Endodermal cell (in vitro differentiated cells): ENCODE results near the gene ZNF429. TPM values are rescaled to one million over a fixed set of nuclear protein-coding genes. Genes with fewer than 3 reads are reported as not detected.

Experiments used
- DNase-seq: peaks from one replicate; pipeline ENCODE4 v3.0.0-alpha.2; 2017
- H3K27ac ChIP-seq: 2 replicates; pipeline ENCODE4 v1.5.1; 2013; ENCODE audit warnings: mild to moderate bottlenecking, low read depth, low read length, moderate library complexity
- H3K27me3 ChIP-seq: 2 replicates; pipeline ENCODE4 v1.6.1; 2013; ENCODE audit warnings: mild to moderate bottlenecking, low read length, moderate library complexity; ENCODE audit not compliant: insufficient read depth, control insufficient read depth, poor library complexity, severe bottlenecking
- H3K36me3 ChIP-seq: 2 replicates; pipeline ENCODE4 v1.7.0; 2013; ENCODE audit warnings: mild to moderate bottlenecking, low read length, moderate library complexity; ENCODE audit not compliant: control insufficient read depth, insufficient read depth
- H3K4me1 ChIP-seq: one replicate; pipeline ENCODE4 v1.7.0; 2013; ENCODE audit warnings: low read length; ENCODE audit not compliant: control insufficient read depth, insufficient read depth
- H3K4me3 ChIP-seq: 2 replicates; pipeline ENCODE4 v1.5.1; 2013; ENCODE audit warnings: mild to moderate bottlenecking, low read length, moderate library complexity
- H3K9ac ChIP-seq: 2 replicates; pipeline ENCODE4 v1.6.1; 2013; ENCODE audit warnings: mild to moderate bottlenecking, low read length, moderate library complexity; ENCODE audit not compliant: poor library complexity, severe bottlenecking; ENCODE audit errors: extremely low read depth
- H3K9me3 ChIP-seq: 2 replicates; pipeline ENCODE4 v1.6.1; 2013; ENCODE audit warnings: mild to moderate bottlenecking, low read length, moderate library complexity; ENCODE audit not compliant: control insufficient read depth
- H3K27ac Mint-ChIP-seq: 2 replicates; pipeline ENCODE4 v1.8.0; 2020; ENCODE audit warnings: mixed read lengths
- H3K27me3 Mint-ChIP-seq: 2 replicates; pipeline ENCODE4 v1.8.0; 2021; ENCODE audit warnings: mild to moderate bottlenecking, mixed read lengths; ENCODE audit not compliant: insufficient read depth
- H3K36me3 Mint-ChIP-seq: 2 replicates; pipeline ENCODE4 v1.8.0; 2020; ENCODE audit warnings: low read depth, mixed read lengths
- H3K4me1 Mint-ChIP-seq: 2 replicates; pipeline ENCODE4 v1.8.0; 2020; ENCODE audit warnings: mixed read lengths
- H3K4me3 Mint-ChIP-seq: 2 replicates; pipeline ENCODE4 v1.8.0; 2020; ENCODE audit warnings: mild to moderate bottlenecking, moderate library complexity, mixed read lengths
- H3K9me3 Mint-ChIP-seq: 2 replicates; pipeline ENCODE4 v1.8.0; 2020; ENCODE audit warnings: mild to moderate bottlenecking, mixed read lengths
- WGBS, 2 experiments: methylation state at CpG; one replicate each; pipeline versions ENCODE4 v1.1.5 to v1.1.7; 2013; ENCODE audit warnings: missing lambda C conversion rate in 2 of 2, mixed read lengths in 1 of 2; ENCODE audit not compliant: insufficient coverage in 1 of 2, insufficient read length in 1 of 2; 5-methylcytosine and 5-hydroxymethylcytosine counted together
- total RNA-seq, 2 donors: library from RNA; stranded (reverse); fragmentation: NEBNext Ultra II Directional in 1 of 2; extraction: Animal tissue kit (Norgen Biotek cat#: 25700) in 1 of 2; gene quantifications; 2 replicates in 1 of 2; 3 replicates in 1 of 2; pipeline ENCODE4 v1.2.1, GENCODE V29; 2021
- TF ChIP-seq, protein P1 (sequence below): fragments of 200-600 bp; sonication (generic); conservative IDR thresholded peaks from 2 replicates; pipeline ENCODE4 v1.5.0; 2021; ENCODE audit warnings: antibody characterized with exemption, mild to moderate bottlenecking

The ZNF429 gene
- total RNA-seq, 2 donors from 2014 or later, result 14.3 to 23.2 TPM

DNA sequence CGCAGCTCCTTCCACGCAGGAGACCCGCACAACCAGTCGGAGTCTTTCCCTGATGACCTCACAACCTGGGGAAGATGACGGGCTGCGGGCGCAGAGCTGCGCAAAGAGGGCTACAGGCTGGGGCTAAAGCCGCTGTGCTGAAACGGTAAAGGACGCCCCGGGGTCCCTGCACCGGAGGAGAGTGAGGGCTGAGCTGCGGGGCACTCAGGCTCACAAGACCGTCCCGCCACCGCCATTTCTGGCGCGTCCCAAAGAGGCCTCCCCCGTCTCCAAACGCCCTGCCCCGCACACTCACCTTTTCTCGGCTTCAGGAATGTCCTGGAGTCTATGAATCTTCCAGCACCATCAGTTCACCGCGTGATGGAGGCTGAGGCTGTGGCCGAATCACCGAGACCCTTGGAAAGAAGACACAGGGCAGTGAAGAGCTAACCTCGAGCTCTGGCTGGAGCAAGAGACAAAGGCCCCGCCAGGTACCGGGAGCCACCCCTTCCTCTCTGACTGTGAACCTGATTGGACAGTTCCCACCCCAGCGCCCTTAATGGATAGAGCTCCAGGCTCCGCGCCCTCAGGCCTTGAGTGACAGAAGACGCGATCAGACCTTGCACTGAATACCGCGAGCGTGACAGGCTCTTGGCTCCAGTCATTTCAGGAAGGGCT lies 41.8 kb upstream of the ZNF429 start:
- Mint-ChIP-seq H3K9me3 (peaks cover 13% of the 10 kb centered on the region), H3K27me3 (no peaks in the 10 kb centered on the region), H3K4me3 (peak overlapping the region; percentile 97), H3K27ac (peak overlapping the region; percentile 100), H3K36me3 (peaks cover 26% of the 10 kb centered on the region), H3K4me1 (no peaks in the 10 kb centered on the region)
- Histone ChIP-seq H3K4me1 (no peaks in the 10 kb centered on the region), H3K4me3 (peak overlapping the region; percentile 87), H3K9ac (peak overlapping the region; percentile 87), H3K36me3 (peaks cover 11% of the 10 kb centered on the region), H3K27ac (peak overlapping the region; percentile 87), H3K27me3 (no peaks in the 10 kb centered on the region), H3K9me3 (peaks cover 33% of the 10 kb centered on the region)
- TF ChIP-seq, protein P1, sequence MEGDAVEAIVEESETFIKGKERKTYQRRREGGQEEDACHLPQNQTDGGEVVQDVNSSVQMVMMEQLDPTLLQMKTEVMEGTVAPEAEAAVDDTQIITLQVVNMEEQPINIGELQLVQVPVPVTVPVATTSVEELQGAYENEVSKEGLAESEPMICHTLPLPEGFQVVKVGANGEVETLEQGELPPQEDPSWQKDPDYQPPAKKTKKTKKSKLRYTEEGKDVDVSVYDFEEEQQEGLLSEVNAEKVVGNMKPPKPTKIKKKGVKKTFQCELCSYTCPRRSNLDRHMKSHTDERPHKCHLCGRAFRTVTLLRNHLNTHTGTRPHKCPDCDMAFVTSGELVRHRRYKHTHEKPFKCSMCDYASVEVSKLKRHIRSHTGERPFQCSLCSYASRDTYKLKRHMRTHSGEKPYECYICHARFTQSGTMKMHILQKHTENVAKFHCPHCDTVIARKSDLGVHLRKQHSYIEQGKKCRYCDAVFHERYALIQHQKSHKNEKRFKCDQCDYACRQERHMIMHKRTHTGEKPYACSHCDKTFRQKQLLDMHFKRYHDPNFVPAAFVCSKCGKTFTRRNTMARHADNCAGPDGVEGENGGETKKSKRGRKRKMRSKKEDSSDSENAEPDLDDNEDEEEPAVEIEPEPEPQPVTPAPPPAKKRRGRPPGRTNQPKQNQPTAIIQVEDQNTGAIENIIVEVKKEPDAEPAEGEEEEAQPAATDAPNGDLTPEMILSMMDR, result no peak
- DNase-seq, result peak; percentile 97
- WGBS, 2 experiments, result 6% methylated on average over 23 to 38 of the region's 38 CpGs

DNA sequence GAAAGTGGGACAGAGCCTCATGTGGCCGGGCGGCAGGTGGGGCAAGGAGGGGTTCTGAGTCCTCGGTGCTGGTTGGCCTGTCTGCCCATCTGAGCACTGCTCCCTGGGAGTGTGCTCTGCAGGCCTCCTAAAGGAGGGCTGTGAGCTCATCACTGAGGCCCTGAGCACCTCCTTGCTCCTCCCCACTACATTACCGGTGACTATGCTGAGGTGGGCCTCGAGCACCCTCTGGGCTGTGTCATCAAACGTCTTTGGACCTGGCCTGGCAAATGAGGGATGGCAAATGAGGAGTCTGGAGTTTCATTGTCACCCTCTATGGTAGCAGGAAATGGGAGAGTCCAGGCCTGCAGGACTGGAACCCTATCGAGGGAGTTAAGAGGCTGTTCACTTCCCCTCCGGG lies 38.8 kb upstream of the ZNF429 start:
- H3K4me3 ChIP-seq, result no peak overlapping the region
- peaks cover 6% of the 10 kb centered on the region for H3K36me3 Mint-ChIP-seq
- no peak overlapping the region for H3K4me3 Mint-ChIP-seq
- H3K27me3 ChIP-seq, result no peaks in the 10 kb centered on the region
- no peak overlapping the region for H3K9ac ChIP-seq
- no peaks in the 10 kb centered on the region for H3K4me1 ChIP-seq
- no peaks in the 10 kb centered on the region for H3K36me3 ChIP-seq
- no peaks in the 10 kb centered on the region for H3K9me3 Mint-ChIP-seq
- peaks cover 19% of the 10 kb centered on the region for H3K9me3 ChIP-seq
- H3K4me1 Mint-ChIP-seq, result no peaks in the 10 kb centered on the region
- H3K27me3 Mint-ChIP-seq, result peaks cover 8% of the 10 kb centered on the region
- no peak overlapping the region for H3K27ac ChIP-seq
- WGBS, 2 experiments, result 50 to 86% methylated on average over 1 to 8 of the region's 8 CpGs
- TF ChIP-seq, protein P1, result no peak
- DNase-seq, result no peak
- no peak overlapping the region for H3K27ac Mint-ChIP-seq

DNA sequence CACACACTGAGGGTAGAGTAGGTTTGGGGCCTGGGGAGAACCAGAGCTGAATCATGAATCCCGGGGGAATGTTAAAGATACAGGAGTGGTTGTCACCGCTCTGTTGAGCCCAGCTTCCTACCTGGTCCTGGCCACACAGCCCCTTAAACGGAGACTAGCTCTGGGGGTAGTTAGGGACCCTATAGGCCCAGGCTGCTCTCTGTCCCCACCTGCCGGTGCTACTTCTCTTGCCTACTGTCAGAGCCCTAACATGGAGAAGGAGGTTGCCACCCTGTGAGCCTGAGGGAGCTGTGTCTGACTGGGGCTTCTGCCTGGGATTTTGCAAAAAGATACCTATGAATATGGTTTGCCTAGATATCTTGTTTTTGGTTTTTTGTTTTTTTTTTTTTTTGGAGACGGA lies 36.6 kb upstream of the ZNF429 start:
- peaks cover 8% of the 10 kb centered on the region for H3K27me3 Mint-ChIP-seq
- Histone ChIP-seq H3K27ac (no peak overlapping the region), H3K4me3 (no peak overlapping the region), H3K9me3 (peaks cover 8% of the 10 kb centered on the region), H3K9ac (no peak overlapping the region), H3K4me1 (no peaks in the 10 kb centered on the region), H3K36me3 (no peaks in the 10 kb centered on the region), H3K27me3 (no peaks in the 10 kb centered on the region)
- H3K9me3 Mint-ChIP-seq, result no peaks in the 10 kb centered on the region
- no peak overlapping the region for H3K4me3 Mint-ChIP-seq
- no peaks in the 10 kb centered on the region for H3K4me1 Mint-ChIP-seq
- WGBS, 2 experiments, result 85 to 90% methylated on average over 2 to 5 of the region's 5 CpGs
- H3K36me3 Mint-ChIP-seq, result no peaks in the 10 kb centered on the region
- TF ChIP-seq, protein P1, result peak; percentile 71
- no peak overlapping the region for H3K27ac Mint-ChIP-seq
- DNase-seq, result peak; percentile 73
